Activated T-cell treated with anti-CD3 and anti-CD28 coated beads, Interleukin-2, amount 50 U/mL, for 72 hours (primary cell): ENCODE results near the gene DIO2. TPM values are rescaled to one million over a fixed set of nuclear protein-coding genes. Genes with fewer than 3 reads are reported as not detected.

ENCODE experiments used
- ATAC-seq, 2 donors: fragments of 150-1000 bp; cut with Tn5 transposase; replicated peaks in 1 of 2; 2 replicates each; pipeline ENCODE4 v1.10.0; 2021; ENCODE audit warnings: moderate library complexity in 2 of 2, mild to moderate bottlenecking in 1 of 2
- DNase-seq, 2 donors: peaks; one replicate each; pipeline ENCODE4 v3.0.0; 2021 to 2022; ENCODE audit warnings: mixed read lengths in 1 of 2
- H3K27ac Mint-ChIP-seq: one replicate; pipeline ENCODE4 v1.8.0; 2022; ENCODE audit warnings: mild to moderate bottlenecking, moderate library complexity, mixed read lengths
- H3K27me3 Mint-ChIP-seq: one replicate; pipeline ENCODE4 v1.8.0; 2022; ENCODE audit warnings: low read depth, mixed read lengths
- H3K36me3 Mint-ChIP-seq, 2 donors: one replicate each; pipeline ENCODE4 v1.8.0; 2022; ENCODE audit warnings: mixed read lengths in 2 of 2, mild to moderate bottlenecking in 1 of 2; ENCODE audit not compliant: insufficient read depth in 2 of 2
- H3K4me1 Mint-ChIP-seq: one replicate; pipeline ENCODE4 v1.8.0; 2022; ENCODE audit warnings: low read depth, mixed read lengths
- H3K4me3 Mint-ChIP-seq, 2 donors: one replicate each; pipeline ENCODE4 v1.8.0; 2022; ENCODE audit warnings: mild to moderate bottlenecking in 2 of 2, mixed read lengths in 2 of 2, moderate library complexity in 2 of 2
- H3K9me3 Mint-ChIP-seq, 2 donors: one replicate each; pipeline ENCODE4 v1.8.0; 2022; ENCODE audit warnings: mixed read lengths in 2 of 2
- total RNA-seq, 2 donors: library from RNA; stranded (reverse); gene quantifications; one replicate each; pipeline ENCODE4 v1.2.3, GENCODE V29; 2022

DIO2 gene
- total RNA-seq, 2 donors from 2014 or later, result 1.1 TPM; not detected in 1

DNA sequence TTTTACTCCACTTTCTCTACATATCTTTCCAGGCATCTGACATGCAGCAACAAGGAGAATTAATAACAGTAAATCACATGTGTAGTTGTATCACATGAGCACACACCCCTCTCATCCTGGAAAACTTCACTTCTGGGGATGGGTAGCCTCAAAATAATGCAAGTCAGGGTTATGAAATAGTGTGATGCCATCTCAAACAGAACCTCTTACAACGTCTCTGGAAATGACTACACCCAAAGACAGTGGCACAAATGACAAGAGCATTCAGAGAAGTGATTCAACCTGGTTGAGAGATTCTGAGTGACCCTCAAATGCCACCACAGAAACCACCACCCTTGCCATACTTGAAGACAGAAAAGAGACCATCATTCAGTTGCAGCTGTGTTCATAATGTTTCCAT lies 2.8 kb downstream of the DIO2 start:
- DNase-seq, result peak in 1 of 2 donors; percentile 0
- Mint-ChIP-seq H3K9me3 (peaks cover 0 to 3% of the 10 kb centered on the region in 2 donors), H3K4me1 (no peaks in the 10 kb centered on the region), H3K27ac (no peak overlapping the region), H3K36me3 (no peaks in the 10 kb centered on the region), H3K27me3 (peaks cover 7% of the 10 kb centered on the region), H3K4me3 (no peak overlapping the region)
- ATAC-seq, result peak in 1 of 2 donors; percentile 26

DNA sequence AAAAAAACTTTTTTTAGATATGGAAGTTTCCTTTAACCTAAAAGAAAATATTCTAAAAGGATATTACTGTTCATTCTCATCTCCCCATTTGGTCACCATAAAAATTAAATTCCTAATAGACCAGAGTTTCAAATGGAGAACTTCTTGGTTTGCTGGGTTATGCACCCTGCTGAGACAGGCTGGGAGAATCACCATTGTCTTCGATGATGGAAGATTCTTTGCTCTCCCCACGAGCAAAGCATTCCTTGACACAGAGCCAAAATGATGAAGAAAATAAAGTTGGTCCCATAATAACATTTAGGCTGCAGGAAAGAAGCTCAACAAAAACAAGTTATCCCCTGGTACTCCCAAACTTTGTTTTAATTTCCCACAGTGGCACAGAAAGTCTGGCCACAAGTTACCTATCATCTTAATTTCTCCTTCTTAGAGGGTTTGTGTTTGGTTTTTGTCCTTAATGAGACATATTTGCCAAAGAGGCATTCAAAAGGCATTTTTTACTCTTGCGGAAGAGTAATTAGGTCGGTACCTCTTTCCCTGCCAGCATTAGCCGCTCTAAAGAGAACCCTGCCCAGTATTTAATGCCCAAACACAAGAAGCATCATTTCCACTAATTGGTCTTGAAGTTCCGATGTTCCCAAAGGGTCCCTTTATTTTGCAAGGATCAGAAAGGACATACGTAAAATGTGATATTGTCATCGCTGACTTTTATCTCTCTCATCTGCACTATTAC lies 4.8 kb downstream of the DIO2 start:
- Mint-ChIP-seq H3K9me3 (peaks cover 2 to 3% of the 10 kb centered on the region in 2 donors), H3K27ac (no peak overlapping the region), H3K36me3 (no peaks in the 10 kb centered on the region), H3K27me3 (peaks cover 7% of the 10 kb centered on the region), H3K4me1 (no peaks in the 10 kb centered on the region), H3K4me3 (no peak overlapping the region)
- DNase-seq (no peak), ATAC-seq (no peak)

DNA sequence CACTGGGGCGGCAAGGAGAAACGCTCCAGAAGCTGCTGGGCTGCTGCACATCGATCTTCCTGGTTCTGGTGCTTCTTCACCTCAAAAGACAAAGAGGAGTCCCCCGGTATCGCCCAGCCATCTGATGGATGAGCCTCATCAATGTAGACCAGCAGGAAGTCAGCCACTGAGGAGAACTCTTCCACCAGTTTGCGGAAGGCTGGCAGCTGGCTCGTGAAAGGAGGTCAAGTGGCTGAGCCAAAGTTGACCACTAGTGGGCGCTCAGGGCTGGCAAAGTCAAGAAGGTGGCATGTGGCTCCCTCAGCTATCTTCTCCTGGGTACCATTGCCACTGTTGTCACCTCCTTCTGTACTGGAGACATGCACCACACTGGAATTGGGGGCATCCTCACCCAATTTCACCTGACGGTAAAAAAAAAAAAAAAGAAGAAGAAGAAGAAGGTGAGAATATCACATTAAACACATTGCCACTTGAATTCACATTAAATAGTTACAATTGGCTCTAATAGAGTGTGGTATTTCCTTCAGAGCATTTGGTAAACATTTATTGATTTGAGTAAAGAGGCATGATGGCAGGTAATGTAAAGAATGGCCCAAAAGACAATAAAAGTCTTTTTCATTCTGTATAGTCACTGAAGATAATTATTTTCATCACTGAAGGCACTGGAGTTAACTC lies 8.3 kb downstream of the DIO2 start:
- Mint-ChIP-seq H3K36me3 (no peaks in the 10 kb centered on the region), H3K27me3 (no peaks in the 10 kb centered on the region), H3K9me3 (peaks cover 2 to 3% of the 10 kb centered on the region in 2 donors), H3K4me3 (no peak overlapping the region), H3K27ac (no peak overlapping the region), H3K4me1 (no peaks in the 10 kb centered on the region)
- ATAC-seq (no peak), DNase-seq (peak; percentile 18 to 21)

DNA sequence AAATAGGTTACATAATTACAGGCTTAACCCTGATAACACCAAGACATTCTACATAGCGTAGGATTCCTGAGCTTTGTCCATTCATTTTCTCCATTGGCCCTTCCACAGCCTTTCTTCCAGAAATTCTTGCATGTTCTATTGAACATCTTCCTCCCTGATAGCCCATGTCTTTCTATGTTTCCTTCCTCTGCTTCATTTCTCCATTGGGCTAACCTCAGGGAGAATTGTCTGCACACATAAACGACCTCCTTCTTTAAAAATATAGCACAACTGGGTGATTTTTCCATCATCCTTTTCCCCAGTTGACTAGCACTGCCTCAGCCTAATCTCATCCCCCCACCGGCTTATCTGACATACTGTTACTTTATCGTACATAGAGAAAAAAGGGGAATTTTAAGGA lies 11.2 kb downstream of the DIO2 start:
- DNase-seq (no peak), ATAC-seq (no peak)
- Mint-ChIP-seq H3K9me3 (peaks cover 0 to 2% of the 10 kb centered on the region in 2 donors), H3K36me3 (no peaks in the 10 kb centered on the region), H3K27me3 (no peaks in the 10 kb centered on the region), H3K4me1 (no peaks in the 10 kb centered on the region), H3K4me3 (no peak overlapping the region), H3K27ac (no peak overlapping the region)

DNA sequence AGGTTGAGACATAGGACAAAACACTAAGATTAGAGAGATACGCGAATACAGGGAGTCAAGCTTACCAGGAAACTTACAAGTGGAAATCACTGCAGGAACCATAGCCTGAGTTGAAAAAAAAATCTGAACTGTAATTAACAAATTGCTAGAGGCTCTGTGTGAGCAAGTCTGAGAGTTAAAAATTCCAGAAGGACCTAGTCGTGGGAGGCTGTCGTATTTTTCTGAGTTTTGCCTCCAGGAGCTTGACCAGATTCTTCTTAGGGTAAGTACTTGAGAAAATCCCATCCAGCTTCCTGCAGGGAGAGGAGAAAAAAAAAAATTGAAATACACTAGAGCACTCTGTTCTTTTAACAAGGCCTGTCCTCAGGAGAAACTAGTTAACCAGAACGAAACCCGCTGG lies 22.7 kb downstream of the DIO2 start:
- DNase-seq (no peak), ATAC-seq (no peak)
- Mint-ChIP-seq H3K9me3 (peaks cover 1 to 2% of the 10 kb centered on the region in 2 donors), H3K4me3 (no peak overlapping the region), H3K27me3 (no peaks in the 10 kb centered on the region), H3K36me3 (no peaks in the 10 kb centered on the region), H3K4me1 (no peaks in the 10 kb centered on the region), H3K27ac (no peak overlapping the region)

DNA sequence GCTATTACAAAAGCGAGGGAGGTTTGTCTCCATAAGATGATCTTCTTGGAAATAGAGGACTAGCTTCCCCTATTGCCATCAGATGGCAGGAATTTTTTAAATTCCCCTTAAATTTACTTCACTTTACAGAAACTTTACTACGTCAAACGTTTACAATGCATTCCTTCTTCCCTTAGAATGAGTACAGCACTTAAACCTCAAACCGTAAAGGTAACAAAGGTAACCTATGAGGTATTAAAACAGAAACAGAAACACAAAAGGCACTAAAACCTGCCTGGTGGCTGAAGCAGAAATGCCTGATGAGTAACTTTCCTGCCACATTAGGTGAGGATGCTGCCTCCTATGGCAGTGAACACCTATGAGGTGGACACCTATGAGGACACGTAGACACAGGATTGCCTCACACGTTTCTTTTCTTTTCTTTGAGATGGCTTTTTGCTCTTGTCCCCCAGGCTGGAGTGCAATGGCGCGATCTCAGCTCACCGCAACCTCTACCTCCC lies 25.0 kb downstream of the DIO2 start:
- Mint-ChIP-seq H3K4me1 (no peaks in the 10 kb centered on the region), H3K9me3 (peaks cover 1 to 2% of the 10 kb centered on the region in 2 donors), H3K4me3 (no peak overlapping the region), H3K27ac (no peak overlapping the region), H3K27me3 (no peaks in the 10 kb centered on the region), H3K36me3 (no peaks in the 10 kb centered on the region)
- DNase-seq (no peak), ATAC-seq (no peak)

DNA sequence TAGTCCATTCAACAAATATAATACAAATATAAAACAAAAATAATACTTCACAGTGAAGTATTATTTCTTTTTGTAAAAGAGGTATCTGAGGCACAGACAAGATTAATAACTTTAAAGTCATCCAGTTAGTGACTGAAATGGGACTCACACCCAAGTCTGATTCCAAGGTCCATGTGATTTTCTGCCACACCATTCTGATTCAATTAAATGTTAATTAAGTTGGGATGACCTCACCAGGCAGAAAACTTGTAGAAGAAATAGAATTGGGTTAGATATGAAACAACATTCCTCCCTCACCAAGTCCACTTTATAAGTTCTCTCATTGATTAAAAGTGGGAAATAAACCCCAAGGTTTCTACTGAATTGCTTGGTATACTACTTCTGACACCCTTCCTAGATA lies 34.4 kb downstream of the DIO2 start:
- H3K27ac Mint-ChIP-seq, result no peak overlapping the region
- DNase-seq (no peak), ATAC-seq (no peak)
- no peaks in the 10 kb centered on the region for H3K36me3 Mint-ChIP-seq
- no peaks in the 10 kb centered on the region for H3K27me3 Mint-ChIP-seq
- peaks cover 6 to 7% of the 10 kb centered on the region in 2 donors for H3K9me3 Mint-ChIP-seq
- H3K4me3 Mint-ChIP-seq, result no peak overlapping the region
- no peaks in the 10 kb centered on the region for H3K4me1 Mint-ChIP-seq

DNA sequence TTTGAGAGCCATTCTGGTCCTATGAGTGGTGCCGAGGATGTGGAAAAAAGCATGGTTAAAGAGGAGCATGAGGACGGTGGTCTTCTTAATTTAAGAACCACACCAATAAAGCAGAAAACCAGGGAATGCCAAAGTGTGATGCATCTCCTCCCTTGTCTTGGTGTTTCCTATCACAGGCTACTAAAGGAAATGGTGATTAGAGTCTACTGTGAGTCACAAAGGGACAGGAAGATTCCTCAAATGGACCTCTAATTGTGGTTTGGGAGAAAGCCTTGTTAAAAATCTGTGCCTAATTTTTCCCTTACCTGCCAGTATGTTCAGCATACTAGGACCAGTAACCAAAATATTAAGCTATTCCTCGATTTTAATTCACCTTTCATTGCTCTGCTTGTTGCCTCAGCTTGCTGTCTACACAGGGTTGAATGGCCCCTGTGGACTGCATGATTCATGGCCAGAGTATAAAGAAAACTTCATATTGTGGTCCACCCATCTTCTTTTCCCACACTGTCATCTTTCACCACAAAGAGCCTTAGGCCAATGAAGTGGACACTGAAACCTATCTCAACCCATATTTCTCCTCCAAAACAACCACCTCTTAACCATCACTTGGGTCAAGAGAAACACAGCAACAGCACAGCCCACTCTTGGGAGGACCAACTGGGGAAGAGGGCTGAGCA lies 38.8 kb downstream of the DIO2 start:
- H3K36me3 Mint-ChIP-seq, result no peaks in the 10 kb centered on the region
- no peak overlapping the region for H3K4me3 Mint-ChIP-seq
- no peak for ATAC-seq
- no peak for DNase-seq
- H3K27me3 Mint-ChIP-seq, result no peaks in the 10 kb centered on the region
- H3K27ac Mint-ChIP-seq, result no peak overlapping the region
- no peaks in the 10 kb centered on the region for H3K4me1 Mint-ChIP-seq
- peaks cover 7 to 8% of the 10 kb centered on the region in 2 donors for H3K9me3 Mint-ChIP-seq

DNA sequence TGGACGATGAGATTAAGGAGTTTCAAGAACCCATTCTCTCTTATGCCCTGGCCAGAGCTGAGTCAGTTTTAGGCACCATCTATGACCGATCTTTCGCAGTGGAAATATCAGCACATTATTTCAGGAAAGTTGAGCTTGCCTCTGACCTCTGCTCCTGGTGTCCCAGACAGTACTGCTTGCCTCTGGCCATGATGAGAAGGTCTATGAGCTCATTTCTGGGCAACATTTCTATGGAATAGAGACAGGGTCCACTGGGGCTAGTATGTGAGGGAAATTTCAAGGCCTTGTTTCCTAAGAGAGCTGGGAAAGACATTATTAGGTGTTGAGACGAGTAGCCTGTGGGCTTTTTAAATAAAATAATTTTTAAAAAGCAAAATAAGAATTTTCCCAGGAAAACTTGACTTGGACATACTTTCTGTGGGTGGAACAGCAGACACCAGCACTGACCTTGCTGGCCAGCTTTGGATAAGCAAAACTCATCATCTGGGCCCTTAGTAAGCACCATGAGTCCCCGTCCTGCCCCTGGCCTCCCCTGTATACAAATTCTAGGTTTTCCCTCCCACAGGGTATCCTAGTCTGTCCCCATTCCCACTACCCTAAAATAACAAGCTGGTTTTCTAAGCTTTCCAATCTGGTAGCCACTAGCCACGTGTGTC lies 43.4 kb downstream of the DIO2 start:
- Mint-ChIP-seq H3K9me3 (peaks cover 2 to 7% of the 10 kb centered on the region in 2 donors), H3K36me3 (no peaks in the 10 kb centered on the region), H3K4me3 (no peak overlapping the region), H3K27ac (no peak overlapping the region), H3K4me1 (no peaks in the 10 kb centered on the region), H3K27me3 (no peaks in the 10 kb centered on the region)
- ATAC-seq (no peak), DNase-seq (no peak)

DNA sequence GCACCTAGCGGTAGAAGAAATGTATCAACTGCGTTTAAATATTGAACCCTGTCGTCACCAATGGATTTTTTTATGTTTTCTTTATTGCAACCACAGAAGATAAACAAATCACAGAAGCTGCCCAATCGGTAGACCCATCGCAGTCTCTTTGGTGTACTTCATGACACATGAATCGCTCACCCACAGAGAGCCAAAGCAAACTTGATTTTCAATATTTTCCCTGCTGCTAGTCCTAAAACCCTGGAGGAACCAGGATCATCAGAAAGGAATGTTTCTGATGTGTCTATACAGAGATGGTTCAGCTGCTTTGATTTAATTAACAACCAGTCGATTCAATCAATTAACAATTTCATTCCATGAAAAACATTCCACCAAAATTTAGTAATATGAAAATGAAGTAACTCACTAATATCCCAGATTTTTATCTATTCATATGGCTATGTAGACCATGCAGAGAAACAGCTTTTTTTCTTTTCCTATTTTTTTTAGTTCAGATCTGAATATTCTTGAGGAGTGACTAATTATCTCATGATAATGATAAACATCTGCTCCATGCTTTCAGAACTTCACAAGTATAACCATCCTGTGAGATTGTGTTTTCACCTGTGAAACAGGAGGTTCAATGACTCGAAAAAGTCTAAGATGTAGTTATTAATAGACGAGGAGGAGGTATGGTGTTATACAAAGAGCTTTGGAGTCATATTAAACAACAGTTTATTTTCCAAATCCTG lies 46.1 kb downstream of the DIO2 start:
- Mint-ChIP-seq H3K27ac (no peak overlapping the region), H3K9me3 (peaks cover 2 to 5% of the 10 kb centered on the region in 2 donors), H3K36me3 (no peaks in the 10 kb centered on the region), H3K27me3 (no peaks in the 10 kb centered on the region), H3K4me1 (no peaks in the 10 kb centered on the region), H3K4me3 (no peak overlapping the region)
- DNase-seq, result no peak
- no peak for ATAC-seq

DNA sequence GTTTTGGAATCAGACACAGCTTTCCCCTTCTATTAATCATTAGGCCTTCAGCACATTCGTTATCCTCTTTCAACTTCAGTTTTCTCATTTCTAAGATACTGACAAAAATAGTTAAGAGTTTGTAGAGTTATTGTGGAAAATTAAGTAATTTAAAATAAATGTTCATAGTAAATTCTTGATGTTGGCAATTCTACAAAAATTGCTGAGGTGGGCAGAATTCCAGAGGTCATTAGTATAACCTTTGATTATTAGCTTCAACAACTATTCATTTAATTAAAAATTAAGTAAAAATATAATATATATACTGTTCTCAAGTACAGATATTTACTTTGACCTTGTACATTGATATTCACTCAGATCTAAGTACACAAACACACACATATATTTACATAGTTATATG lies 58.5 kb downstream of the DIO2 start:
- H3K36me3 Mint-ChIP-seq, result no peaks in the 10 kb centered on the region
- no peak overlapping the region for H3K27ac Mint-ChIP-seq
- DNase-seq, result no peak
- H3K4me3 Mint-ChIP-seq, result no peak overlapping the region
- no peaks in the 10 kb centered on the region for H3K27me3 Mint-ChIP-seq
- no peak for ATAC-seq
- H3K4me1 Mint-ChIP-seq, result no peaks in the 10 kb centered on the region
- H3K9me3 Mint-ChIP-seq, result peaks cover 0 to 4% of the 10 kb centered on the region in 2 donors

DNA sequence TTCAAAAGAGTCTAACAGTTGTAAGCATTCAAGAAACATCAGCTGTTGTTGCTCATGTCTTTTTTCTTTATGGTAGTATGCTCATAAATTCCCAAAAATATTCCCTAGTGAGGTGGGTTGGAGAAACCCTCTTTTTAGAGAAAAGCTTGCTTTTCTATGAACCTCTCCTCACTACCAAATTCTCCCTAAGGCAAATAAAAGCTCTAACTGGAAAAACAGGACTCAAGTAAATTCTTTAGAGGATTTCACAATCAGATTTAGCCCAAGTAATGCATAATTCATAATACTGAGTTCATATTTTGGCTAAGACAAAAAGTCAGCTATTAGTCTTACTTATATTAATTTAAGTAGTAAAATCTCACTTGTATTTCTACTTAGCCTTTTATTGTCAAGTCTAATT lies 59.1 kb downstream of the DIO2 start:
- H3K27me3 Mint-ChIP-seq, result no peaks in the 10 kb centered on the region
- H3K36me3 Mint-ChIP-seq, result no peaks in the 10 kb centered on the region
- no peak overlapping the region for H3K4me3 Mint-ChIP-seq
- peaks cover 0 to under 1% of the 10 kb centered on the region in 2 donors for H3K9me3 Mint-ChIP-seq
- ATAC-seq (no peak), DNase-seq (no peak)
- H3K4me1 Mint-ChIP-seq, result no peaks in the 10 kb centered on the region
- no peak overlapping the region for H3K27ac Mint-ChIP-seq
